ENCODE results near the gene TXLNA.
"Not testable (repeated sequence)": the region's sequence is repeated elsewhere in the genome, so short reads cannot be mapped to it uniquely, and the experiment has no call there.

Gene TXLNA

GRCh38 chr1:32179443-32180185 is at the start of gene TXLNA:
TXLNA (plus strand) TSS chr1:32179675; CDS start chr1:32180346, 671 bp downstream.
- DNase-seq (ENCODE audit: low read depth in 2 of 2): peak; percentile 90 to 91

GRCh38 chr1:32133950-32134280 is 45.6 kb upstream of the TXLNA start:
- DNase-seq (ENCODE audit: low read depth in 2 of 2): not testable (repeated sequence)

GRCh38 chr1:32137111-32137510 is 42.4 kb upstream of the TXLNA start:
- no peak for DNase-seq (ENCODE audit: low read depth in 2 of 2)

DNA sequence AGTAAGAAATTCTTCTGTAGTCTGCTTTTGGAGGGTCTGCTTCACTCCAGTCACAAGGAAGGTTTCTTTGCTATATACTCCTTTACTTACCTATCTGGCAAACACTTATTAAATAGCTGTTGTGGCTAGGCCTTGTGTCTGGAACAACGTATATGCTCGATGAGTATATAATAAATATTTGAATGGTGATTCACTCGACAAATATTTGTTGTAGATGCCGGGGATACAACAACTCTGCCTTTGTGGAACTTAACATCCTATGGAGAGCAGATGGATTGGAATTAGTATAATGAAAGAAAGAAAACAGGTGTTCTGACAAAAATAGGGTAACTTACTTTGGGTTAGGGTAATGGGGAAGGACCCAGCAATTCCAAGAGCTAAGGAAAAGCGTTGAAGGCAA is 40.5 kb upstream of the TXLNA start:
- no peak for DNase-seq (ENCODE audit: low read depth in 2 of 2)

- no peak for DNase-seq (ENCODE audit: low read depth in 2 of 2)
Observed at GRCh38 chr1:32142446-32143301, 36.8 kb upstream of the TXLNA start.

- DNase-seq (ENCODE audit: low read depth in 2 of 2): not testable (repeated sequence)
Observed at GRCh38 chr1:32143302-32143695, 36.2 kb upstream of the TXLNA start.

GRCh38 chr1:32144033-32144432 is 35.4 kb upstream of the TXLNA start:
- no peak for DNase-seq (ENCODE audit: low read depth in 2 of 2)

DNA sequence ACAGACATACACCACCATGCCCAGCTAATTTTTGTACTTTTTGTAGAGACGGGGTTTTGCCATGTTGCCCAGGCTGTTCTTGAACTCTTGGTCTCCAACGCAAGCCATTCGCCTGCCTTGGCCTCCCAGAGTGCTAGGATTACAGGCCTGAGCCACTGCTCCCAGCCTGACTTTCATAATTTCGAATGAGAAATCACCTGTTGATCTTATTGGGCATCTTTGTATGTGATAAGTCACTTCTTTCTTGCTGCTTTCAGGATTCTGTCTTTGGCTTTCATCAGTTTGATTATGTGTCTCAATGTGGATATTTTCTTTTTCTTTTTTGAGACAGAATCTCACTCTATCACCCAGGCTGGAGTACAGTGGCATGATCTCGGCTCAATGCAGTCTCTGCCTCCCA is 31.7 kb upstream of the TXLNA start:
- not testable (repeated sequence) for DNase-seq (ENCODE audit: low read depth in 2 of 2)

DNA sequence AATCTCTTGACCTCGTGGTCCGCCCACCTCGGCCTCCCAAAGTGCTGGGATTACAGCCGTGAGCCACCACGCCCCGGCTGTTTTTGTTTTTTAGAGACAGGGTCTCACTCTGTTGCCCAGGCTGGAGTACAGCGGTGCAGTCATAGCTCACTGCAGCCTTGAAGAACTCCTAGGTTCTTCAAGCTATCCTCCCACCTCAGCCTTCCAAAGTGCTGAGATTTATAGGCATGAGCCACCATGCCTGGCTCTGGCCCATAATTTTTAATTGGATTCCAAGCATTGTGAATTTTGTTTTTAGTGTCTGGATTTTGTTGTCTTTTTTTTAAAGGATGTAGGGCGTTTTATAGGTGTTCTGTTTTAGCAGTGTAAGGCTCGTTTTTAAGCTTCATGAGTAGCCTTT is 28.6 kb upstream of the TXLNA start:
- no peak for DNase-seq (ENCODE audit: low read depth in 2 of 2)

GRCh38 chr1:32151319-32151787 is 28.1 kb upstream of the TXLNA start:
- DNase-seq (ENCODE audit: low read depth in 2 of 2): no peak

- DNase-seq (ENCODE audit: low read depth in 2 of 2): no peak
Observed at GRCh38 chr1:32159189-32159588, 20.3 kb upstream of the TXLNA start.

- no peak for DNase-seq (ENCODE audit: low read depth in 2 of 2)
Observed at GRCh38 chr1:32163405-32163804, 16.1 kb upstream of the TXLNA start.

GRCh38 chr1:32165633-32166032 is 13.8 kb upstream of the TXLNA start:
- not testable (repeated sequence) for DNase-seq (ENCODE audit: low read depth in 2 of 2)

DNA sequence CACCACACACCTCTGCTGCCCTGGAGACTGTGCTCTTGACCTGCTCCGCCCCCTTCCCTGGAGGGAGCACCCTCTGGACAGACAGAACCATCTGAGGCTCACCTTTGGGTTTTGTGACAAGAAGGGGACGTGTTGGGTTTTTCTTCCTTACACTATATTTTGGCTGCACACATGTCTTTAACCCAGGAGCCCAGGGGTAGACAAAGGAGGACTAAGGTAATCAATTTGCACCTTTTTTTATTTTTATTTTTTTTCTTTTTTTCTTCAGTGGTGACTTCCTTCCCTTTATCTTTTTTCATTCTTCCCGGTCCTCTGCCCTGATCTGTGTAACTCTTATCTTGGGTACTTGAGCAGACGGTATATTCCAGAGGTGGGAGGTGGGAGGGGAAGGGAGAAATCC is 8.5 kb upstream of the TXLNA start:
- DNase-seq (ENCODE audit: low read depth in 2 of 2): no peak

DNA sequence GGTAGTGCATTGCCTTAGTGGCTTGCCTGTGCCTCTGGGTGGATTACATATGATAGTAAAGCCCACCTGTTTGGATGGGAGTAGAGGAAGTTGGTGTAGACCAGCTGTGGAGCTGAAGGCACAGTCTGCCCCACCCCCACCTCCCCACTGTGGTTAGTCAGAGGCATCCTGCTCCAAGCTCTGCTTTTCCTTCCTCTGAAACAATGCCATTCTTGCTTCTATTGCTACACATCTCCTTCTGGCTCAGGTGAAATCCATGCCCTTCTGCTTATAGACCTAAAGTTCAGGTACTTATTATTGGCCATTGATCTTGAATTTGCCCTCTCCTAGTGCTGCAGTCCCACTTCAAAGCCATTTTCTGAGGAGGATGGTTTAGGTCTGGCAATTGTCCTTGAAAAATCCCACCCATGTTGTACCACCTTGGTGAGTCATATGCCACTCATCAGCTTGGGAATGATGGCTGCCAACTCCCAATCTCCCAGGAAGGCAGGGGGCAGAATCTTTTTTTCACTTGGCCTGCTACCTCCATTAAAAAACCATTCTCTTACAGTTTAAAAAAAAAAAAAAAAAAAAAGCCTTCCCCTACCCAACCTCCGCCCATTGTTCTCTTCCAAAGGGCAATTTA is 6.7 kb upstream of the TXLNA start:
- no peak for DNase-seq (ENCODE audit: low read depth in 2 of 2)

- DNase-seq (ENCODE audit: low read depth in 2 of 2): no peak
Observed at GRCh38 chr1:32178380-32179192, 889 bp upstream of the TXLNA start.

DNA sequence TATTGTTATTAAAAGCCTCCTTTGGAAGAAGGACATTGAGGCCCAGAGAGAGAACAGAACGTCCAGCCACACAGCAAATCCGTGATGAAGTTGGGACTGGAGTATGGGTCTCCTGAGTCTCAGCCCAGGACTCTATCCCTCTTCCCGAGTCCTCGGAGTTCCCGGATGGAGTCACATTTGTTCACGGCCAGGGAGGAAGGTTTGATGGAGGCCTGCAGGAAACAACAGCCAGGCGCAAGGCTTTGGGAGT is 357 bp upstream of the TXLNA start:
- DNase-seq (ENCODE audit: low read depth in 2 of 2): no peak

- DNase-seq (ENCODE audit: low read depth in 2 of 2): peak in 1 of 2 donors; percentile 25
Observed at GRCh38 chr1:32180186-32181060, 948 bp downstream of the TXLNA start.

GRCh38 chr1:32181065-32181464 is 1.6 kb downstream of the TXLNA start:
- no peak for DNase-seq (ENCODE audit: low read depth in 2 of 2)

DNA sequence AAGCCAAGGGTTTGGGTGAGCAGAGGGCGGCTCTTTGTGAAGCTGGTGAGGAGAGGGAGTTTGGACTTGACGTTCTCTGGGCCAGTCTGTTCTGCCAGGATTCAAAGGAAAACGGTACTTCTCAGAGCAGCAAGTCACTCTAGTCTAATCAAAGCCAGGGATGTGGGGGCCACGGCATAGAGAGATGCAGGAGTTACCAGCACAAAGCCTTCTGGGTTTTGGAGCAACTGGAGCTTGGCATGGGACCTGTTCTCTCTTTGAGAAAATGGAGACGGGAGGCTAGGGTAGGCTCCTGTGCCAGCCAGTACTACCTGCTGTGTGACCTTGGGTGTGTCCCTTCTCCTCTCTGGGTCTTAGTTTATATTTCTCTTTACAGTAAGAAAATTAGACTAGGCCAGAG is 2.1 kb downstream of the TXLNA start:
- no peak for DNase-seq (ENCODE audit: low read depth in 2 of 2)

DNA sequence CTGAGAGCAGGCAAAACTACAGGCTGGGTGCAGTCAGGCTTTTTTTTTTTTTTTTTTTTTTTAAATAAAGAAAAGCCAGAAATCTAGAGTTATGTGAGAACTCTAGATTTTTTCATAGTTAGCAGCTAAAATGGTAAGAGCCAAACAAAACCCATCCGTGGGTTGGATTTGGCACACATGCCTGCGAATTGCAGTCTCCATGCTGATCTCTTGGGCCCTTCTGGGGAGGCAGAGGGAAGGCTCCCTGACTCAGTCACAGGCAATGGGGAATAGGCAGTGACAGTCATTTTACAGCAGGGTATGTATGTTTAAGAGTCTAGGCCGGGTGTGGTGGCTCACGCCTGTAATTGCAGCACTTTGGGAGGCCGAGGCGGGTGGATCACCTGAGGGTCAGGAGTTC is 2.6 kb downstream of the TXLNA start:
- no peak for DNase-seq (ENCODE audit: low read depth in 2 of 2)
